ENCODE data around the gene RHOB.

DNA sequence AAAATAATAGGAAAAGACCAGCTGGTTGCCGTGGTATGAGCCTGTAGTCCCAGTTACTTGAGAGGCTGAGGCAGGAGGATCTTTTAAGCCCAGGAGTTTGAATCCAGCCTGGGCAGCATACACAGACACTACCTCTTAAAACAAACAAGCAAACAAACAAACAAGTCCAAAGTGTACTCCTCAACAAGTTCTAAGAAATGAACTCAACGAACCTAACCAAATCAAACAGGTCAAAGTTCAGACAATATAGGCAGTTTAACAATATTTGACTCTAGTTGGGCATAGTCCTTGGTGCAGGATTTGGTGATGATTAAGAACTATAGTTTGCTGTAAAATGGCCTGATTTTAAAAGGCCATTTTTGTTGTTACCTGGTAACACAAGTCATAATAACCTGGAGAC, 41.9 kb upstream of the RHOB start:
- no peak for TF ChIP-seq POLR2A (IDR thresholded peaks at IDR 0.05; ENCODE audit: low read depth, low read length)
- no peak for TF ChIP-seq POLR2AphosphoS5 (IDR thresholded peaks at IDR 0.05; ENCODE audit: low read depth, low read length)

Data from GM12892 (cell line).